Epithelial cell of esophagus (primary cell): ENCODE results near the gene RELCH.
A peak's percentile ranks its signal among the peaks of the same experiment; 100 is the strongest.
"Not testable (repeated sequence)": the region's sequence is repeated elsewhere in the genome, so short reads cannot be mapped to it uniquely, and the experiment has no call there.

Source experiments
- DNase-seq: peaks from one replicate; pipeline ENCODE4 v3.0.0; 2010; ENCODE audit warnings: low read depth
- H3K4me3 ChIP-seq: 2 replicates; pipeline ENCODE4 v1.5.1; 2011; ENCODE audit warnings: mild to moderate bottlenecking, low read length, control low read depth
- CTCF ChIP-seq: IDR thresholded peaks from 2 replicates; pipeline ENCODE4 v1.5.1; 2011; ENCODE audit warnings: low read depth, mild to moderate bottlenecking, low read length, control low read depth, inconsistent platforms; ENCODE audit not compliant: insufficient read depth; ENCODE audit errors: missing control alignments

RELCH gene

GRCh38 chr18:62157843-62158242, 29.2 kb upstream of the RELCH start:
- no peak for DNase-seq
- no peak overlapping the region for H3K4me3 ChIP-seq
- no peak for TF ChIP-seq CTCF

GRCh38 chr18:62164310-62164709, 22.7 kb upstream of the RELCH start:
- no peak for DNase-seq
- H3K4me3 ChIP-seq, result no peak overlapping the region
- no peak for TF ChIP-seq CTCF

- no peak overlapping the region for H3K4me3 ChIP-seq
- no peak for DNase-seq
- no peak for TF ChIP-seq CTCF
Observed at GRCh38 chr18:62164855-62165487, 22.1 kb upstream of the RELCH start.

- DNase-seq, result peak; percentile 43
- no peak for TF ChIP-seq CTCF
- no peak overlapping the region for H3K4me3 ChIP-seq
Observed at GRCh38 chr18:62165583-62165982, 21.5 kb upstream of the RELCH start.

- DNase-seq, H3K4me3 ChIP-seq: not testable (repeated sequence)
Observed at GRCh38 chr18:62166524-62166923, 20.5 kb upstream of the RELCH start.

- TF ChIP-seq CTCF, result no peak
- no peak for DNase-seq
- no peak overlapping the region for H3K4me3 ChIP-seq
Observed at GRCh38 chr18:62170857-62171256, 16.2 kb upstream of the RELCH start.

GRCh38 chr18:62172298-62172697, 14.8 kb upstream of the RELCH start:
- no peak for TF ChIP-seq CTCF
- DNase-seq, result no peak
- H3K4me3 ChIP-seq, result no peak overlapping the region
